Panc1 (cell line): ENCODE data around the gene TENM3.

ENCODE experiments used
- TF ChIP-seq, protein P1 (sequence below): fragments of 450-650 bp; IDR thresholded peaks from 2 replicates; pipeline ENCODE4 v1.5.1; 2017; ENCODE audit warnings: mild to moderate bottlenecking
- TF ChIP-seq, protein P2 (sequence below), 2 experiments: IDR thresholded peaks; 2 replicates each; pipeline ENCODE4 v1.6.1; 2011 to 2012; ENCODE audit warnings: low read depth in 2 of 2, control low read depth in 1 of 2, low read length in 1 of 2, mild to moderate bottlenecking in 1 of 2, moderate library complexity in 1 of 2; ENCODE audit not compliant: insufficient read depth in 1 of 2

- TF ChIP-seq, protein P1, sequence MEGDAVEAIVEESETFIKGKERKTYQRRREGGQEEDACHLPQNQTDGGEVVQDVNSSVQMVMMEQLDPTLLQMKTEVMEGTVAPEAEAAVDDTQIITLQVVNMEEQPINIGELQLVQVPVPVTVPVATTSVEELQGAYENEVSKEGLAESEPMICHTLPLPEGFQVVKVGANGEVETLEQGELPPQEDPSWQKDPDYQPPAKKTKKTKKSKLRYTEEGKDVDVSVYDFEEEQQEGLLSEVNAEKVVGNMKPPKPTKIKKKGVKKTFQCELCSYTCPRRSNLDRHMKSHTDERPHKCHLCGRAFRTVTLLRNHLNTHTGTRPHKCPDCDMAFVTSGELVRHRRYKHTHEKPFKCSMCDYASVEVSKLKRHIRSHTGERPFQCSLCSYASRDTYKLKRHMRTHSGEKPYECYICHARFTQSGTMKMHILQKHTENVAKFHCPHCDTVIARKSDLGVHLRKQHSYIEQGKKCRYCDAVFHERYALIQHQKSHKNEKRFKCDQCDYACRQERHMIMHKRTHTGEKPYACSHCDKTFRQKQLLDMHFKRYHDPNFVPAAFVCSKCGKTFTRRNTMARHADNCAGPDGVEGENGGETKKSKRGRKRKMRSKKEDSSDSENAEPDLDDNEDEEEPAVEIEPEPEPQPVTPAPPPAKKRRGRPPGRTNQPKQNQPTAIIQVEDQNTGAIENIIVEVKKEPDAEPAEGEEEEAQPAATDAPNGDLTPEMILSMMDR, result no peak
- TF ChIP-seq, protein P2, sequence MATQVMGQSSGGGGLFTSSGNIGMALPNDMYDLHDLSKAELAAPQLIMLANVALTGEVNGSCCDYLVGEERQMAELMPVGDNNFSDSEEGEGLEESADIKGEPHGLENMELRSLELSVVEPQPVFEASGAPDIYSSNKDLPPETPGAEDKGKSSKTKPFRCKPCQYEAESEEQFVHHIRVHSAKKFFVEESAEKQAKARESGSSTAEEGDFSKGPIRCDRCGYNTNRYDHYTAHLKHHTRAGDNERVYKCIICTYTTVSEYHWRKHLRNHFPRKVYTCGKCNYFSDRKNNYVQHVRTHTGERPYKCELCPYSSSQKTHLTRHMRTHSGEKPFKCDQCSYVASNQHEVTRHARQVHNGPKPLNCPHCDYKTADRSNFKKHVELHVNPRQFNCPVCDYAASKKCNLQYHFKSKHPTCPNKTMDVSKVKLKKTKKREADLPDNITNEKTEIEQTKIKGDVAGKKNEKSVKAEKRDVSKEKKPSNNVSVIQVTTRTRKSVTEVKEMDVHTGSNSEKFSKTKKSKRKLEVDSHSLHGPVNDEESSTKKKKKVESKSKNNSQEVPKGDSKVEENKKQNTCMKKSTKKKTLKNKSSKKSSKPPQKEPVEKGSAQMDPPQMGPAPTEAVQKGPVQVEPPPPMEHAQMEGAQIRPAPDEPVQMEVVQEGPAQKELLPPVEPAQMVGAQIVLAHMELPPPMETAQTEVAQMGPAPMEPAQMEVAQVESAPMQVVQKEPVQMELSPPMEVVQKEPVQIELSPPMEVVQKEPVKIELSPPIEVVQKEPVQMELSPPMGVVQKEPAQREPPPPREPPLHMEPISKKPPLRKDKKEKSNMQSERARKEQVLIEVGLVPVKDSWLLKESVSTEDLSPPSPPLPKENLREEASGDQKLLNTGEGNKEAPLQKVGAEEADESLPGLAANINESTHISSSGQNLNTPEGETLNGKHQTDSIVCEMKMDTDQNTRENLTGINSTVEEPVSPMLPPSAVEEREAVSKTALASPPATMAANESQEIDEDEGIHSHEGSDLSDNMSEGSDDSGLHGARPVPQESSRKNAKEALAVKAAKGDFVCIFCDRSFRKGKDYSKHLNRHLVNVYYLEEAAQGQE (IDR thresholded peaks at IDR 0.05; ENCODE audit: insufficient read depth in 1 of 2, low read depth in 2 of 2, low read length in 1 of 2), result no peak
These were observed 63.7 kb downstream of the TENM3 start for GRCh38 chr4:182306792-182307507.
